Measurements from ENCODE around the gene MLLT3.

MLLT3 gene

DNA sequence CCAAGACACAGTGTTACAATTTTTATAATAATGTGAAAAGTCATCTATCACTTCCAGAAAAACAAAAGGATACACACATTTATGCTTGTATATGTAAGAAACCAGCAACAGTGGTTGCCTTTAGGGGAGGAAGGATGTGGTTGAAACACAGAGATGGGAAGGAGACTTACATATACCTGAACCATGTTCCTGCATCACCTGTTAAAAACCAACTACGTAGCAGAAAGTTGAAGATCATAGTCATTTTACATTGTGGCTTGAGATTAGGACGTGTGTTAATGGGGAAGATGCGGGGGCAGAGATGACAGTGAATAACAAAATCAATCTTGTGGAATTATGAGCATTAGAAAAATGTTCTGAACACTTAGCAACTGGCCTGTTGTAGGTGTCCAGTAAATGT lies 307.3 kb downstream of the MLLT3 start:
- H3K4me3 ChIP-seq (ENCODE audit: low read depth, low read length) = no peak overlapping the region
- TF ChIP-seq, protein P1, sequence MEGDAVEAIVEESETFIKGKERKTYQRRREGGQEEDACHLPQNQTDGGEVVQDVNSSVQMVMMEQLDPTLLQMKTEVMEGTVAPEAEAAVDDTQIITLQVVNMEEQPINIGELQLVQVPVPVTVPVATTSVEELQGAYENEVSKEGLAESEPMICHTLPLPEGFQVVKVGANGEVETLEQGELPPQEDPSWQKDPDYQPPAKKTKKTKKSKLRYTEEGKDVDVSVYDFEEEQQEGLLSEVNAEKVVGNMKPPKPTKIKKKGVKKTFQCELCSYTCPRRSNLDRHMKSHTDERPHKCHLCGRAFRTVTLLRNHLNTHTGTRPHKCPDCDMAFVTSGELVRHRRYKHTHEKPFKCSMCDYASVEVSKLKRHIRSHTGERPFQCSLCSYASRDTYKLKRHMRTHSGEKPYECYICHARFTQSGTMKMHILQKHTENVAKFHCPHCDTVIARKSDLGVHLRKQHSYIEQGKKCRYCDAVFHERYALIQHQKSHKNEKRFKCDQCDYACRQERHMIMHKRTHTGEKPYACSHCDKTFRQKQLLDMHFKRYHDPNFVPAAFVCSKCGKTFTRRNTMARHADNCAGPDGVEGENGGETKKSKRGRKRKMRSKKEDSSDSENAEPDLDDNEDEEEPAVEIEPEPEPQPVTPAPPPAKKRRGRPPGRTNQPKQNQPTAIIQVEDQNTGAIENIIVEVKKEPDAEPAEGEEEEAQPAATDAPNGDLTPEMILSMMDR (IDR thresholded peaks at IDR 0.05; ENCODE audit: borderline replicate concordance, insufficient read depth, low read depth, low read length) = no peak

DNA sequence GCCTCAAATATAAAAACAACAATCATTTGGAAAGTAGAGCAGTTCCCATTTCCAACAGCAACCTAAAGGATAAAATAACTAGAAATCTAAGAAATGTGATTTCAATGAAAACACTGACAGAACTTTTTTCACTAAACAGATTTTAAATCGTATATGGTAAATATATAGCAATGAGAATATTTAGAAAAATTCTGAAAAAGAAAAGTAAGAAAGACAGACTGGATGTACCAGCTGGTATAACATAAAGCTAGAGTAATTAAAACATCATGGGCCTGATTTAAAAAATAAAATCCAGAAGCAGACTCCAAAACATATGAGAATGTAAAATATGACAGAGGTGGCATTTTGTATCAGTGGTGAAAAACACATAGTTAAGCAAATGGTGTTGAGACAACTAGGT lies 308.9 kb downstream of the MLLT3 start:
- TF ChIP-seq, protein P1 (IDR thresholded peaks at IDR 0.05; ENCODE audit: borderline replicate concordance, insufficient read depth, low read depth, low read length) = no peak
- H3K4me3 ChIP-seq (ENCODE audit: low read depth, low read length) = no peak overlapping the region

DNA sequence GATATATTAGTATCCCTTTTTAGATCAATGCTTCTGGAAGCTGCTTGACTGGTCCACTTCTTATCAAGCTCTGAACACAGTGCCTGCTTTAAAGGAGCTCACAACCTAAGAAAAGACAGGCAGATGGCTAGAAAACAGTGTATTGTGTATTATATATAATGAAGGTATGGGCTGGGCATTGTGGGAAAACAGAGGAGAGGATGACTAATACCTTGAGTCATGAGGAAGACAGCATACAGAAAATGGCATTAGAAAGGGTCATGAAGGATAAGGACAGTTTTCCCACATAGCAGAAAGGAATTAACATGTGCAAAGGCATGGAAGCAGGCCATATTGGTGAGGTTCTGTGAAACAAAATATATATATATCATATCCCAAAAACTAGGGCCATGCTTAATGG lies 309.6 kb downstream of the MLLT3 start:
- no peak overlapping the region for H3K4me3 ChIP-seq (ENCODE audit: low read depth, low read length)
- TF ChIP-seq, protein P1 (IDR thresholded peaks at IDR 0.05; ENCODE audit: borderline replicate concordance, insufficient read depth, low read depth, low read length) = no peak

DNA sequence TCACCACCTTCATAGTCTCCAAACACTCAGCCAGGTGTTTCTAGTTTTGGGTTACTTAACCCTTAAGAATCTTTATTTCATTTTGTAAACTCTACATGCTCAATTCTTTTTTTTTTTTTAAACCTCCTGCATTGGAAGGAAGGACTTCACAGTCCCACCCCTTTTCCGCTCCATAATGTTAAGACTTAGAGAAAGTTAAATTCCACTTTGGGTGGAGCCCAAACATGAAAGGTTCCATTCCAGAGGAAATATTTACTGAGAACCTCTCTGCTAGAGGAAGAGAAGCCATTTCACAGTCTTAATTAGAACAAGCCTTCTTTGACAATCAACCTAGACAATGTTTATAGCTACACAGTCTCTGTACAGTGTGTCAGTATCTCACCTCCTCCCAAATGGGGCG lies 312.3 kb downstream of the MLLT3 start:
- H3K4me3 ChIP-seq (ENCODE audit: low read depth, low read length) = no peak overlapping the region
- TF ChIP-seq, protein P1 (IDR thresholded peaks at IDR 0.05; ENCODE audit: borderline replicate concordance, insufficient read depth, low read depth, low read length) = no peak

DNA sequence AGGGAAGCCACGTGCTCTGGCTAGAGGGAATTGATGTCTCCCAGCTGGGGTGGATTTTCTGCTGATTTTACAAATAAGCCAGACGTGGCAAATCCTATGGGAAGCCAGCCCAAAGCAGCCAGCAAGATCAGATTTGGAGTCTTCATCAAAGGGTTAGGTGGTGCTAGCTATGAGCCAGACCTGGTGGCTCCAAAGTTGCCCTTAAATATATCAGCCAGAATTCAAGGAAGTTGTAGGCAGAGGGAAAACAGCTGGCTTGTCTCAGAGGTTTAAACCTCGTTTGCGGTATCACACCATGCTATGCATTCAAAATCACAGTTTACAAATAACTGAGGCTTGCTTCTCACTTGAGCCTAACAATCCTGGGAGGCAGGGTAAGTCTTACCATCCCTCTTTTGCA lies 313.2 kb downstream of the MLLT3 start:
- H3K4me3 ChIP-seq (ENCODE audit: low read depth, low read length) = no peak overlapping the region
- TF ChIP-seq, protein P1 (IDR thresholded peaks at IDR 0.05; ENCODE audit: borderline replicate concordance, insufficient read depth, low read depth, low read length) = no peak

DNA sequence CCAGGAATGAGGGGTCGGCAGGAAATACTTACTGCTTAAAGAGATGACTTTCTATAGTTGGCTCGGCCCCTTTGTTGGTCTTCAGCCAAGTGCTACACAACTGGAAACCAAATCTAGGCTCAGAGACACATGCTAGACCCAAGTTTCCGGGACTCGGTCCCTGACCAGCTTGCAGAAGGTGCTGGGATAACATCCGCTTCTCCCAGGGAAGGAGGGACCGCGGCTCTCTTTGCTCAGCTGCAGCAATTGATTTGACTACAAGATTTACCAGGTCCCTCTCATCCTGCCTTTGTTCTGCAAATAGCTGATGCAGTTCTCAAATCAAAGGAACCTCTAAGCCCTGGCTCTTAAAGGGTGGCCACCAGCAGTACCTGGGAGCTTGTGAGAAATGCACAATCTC lies 314.7 kb downstream of the MLLT3 start:
- TF ChIP-seq, protein P1 (IDR thresholded peaks at IDR 0.05; ENCODE audit: borderline replicate concordance, insufficient read depth, low read depth, low read length) = no peak
- H3K4me3 ChIP-seq (ENCODE audit: low read depth, low read length) = no peak overlapping the region

DNA sequence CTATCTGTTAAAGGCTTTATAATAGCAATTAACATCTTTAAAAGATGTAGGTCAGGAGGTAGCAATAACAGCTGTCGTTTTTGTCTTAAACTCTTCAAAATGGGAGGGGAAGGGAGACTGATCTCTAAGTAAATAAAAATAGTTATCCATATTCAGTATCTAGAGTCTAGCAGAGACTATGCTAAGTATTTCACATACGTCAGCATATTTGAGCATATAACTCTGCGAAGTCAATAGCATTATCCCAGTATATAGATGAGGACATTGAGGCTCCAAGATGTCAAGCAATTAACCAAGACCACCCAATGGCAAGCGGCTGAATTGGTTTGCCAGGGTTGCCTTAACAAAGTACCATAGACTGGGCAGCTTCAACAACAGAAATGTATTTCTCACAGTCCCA lies 316.8 kb downstream of the MLLT3 start:
- TF ChIP-seq, protein P1 (IDR thresholded peaks at IDR 0.05; ENCODE audit: borderline replicate concordance, insufficient read depth, low read depth, low read length) = no peak
- H3K4me3 ChIP-seq (ENCODE audit: low read depth, low read length) = no peak overlapping the region
